GM21717 (cell line): ENCODE data around the gene DIPK1B.

Source experiments
- ATAC-seq: cut with Tn5 transposase; IDR thresholded peaks from one replicate; pipeline ENCODE4 v1.9.1; 2021; ENCODE audit warnings: mild to moderate bottlenecking, moderate library complexity; ENCODE audit not compliant: unreplicated experiment

Gene DIPK1B

GRCh38 chr9:136686534-136686793 lies 25.9 kb upstream of the DIPK1B start:
- ATAC-seq, result no peak

DNA sequence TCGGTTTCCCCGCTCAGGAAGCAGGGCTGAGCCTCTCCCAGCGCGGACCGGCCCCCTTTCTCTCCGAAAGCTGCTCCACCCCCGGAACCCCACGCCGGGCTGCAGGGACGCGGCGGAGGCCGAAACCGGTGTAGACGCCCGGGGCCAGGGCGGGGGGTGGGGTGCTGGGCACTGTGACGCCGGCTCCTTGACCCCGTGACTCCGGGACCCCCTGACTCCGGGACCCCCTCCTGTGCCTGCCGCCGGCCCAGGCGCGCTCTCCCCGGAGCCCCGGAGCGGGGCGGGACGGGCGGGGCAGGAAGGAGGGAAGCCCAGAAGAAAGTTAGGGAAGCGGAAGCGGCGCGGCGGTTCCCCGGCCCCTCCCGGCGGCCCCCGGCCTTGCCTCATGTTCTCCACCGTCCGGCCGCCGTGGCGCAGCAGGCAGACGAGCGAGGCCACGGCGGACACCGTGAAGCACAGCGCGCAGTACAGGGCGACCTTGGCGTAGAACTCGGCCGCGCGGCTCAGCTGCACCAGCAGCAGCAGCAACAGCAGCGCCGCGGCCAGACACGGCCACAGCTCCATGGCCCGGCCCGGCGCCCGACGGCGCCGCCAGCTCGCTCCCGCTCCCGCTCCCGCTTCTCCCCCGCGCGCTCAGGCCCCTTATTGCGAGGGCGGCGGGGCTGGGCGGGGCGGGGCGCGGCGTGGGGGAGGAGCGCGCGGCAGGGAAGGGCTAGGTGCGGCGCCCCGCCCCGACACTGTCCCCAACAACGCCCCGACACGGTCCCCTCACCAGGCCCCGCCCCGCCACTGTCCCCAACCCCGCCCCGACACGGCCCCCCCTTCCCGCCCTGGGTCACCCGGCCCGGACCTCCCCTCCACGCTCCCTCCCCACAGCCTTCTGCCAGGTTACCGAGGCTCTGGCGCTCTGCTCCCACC lies 25.3 kb upstream of the DIPK1B start, which contains the start of gene AGPAT2:
TSS of gene AGPAT2 (minus strand) at position 664 of the 918 bp plus-strand sequence. CDS start at position 564, 100 bp downstream.
- no peak for ATAC-seq

GRCh38 chr9:136687721-136688223 lies 24.6 kb upstream of the DIPK1B start:
- no peak for ATAC-seq

DNA sequence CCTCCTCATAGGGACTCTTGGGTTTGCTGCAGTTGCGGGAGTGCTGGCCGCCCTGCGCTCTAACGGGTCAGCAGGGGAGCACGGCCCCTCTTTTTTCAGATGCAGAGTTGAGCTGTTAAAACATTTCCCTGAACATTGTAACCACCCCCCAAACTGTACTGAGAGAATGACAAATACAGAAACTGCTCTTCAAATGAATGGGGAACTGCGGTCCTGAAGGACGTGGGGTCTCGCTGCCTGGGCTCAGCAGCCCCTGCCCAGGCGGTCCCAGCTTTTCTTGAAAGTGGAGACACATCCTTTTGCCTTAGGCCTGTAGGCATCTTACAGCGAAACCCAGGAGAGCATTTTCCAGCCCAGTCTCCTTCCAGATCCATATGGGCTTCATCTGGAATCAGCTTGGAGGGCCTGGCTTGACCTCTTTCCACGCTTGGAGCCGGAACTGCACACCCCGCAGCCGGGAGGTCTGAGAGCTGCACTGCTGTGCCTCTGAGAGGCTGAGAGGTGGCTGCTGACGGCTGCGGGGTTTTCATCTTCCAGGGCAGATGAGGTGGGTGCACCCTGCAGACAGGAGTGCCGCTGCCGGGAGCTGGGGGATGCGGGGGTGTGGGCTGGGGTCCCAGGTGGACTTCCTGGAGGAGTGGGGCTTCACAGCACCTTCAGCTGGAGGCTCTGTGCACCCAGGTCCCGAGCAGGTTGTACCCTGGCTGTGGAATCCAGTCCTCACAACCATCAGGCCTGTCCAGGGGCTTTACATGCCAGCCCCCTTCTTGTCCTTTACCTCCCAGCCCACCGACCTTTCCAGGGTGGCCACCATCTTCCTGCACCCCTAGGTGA lies 23.9 kb upstream of the DIPK1B start:
- ATAC-seq, result no peak

DNA sequence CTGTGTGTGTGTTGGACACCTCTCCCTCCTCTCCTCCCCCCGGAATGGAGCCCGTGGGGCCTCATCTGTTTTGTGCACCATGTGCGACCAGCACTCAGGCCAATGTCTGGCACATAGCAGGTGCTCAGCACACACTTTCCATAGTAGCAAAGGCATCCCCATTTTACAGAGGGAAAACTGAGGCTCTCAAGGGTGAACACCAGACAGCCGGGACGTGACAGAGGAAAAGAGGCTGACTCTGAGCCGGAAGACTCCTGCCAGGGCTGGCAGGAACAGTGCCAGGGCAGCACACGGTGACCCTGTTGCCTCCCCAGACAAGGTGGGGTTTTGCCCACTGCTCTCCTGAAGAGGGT lies 23.3 kb upstream of the DIPK1B start:
- no peak for ATAC-seq

- no peak for ATAC-seq
Measured at GRCh38 chr9:136690104-136690805, 22.1 kb upstream of the DIPK1B start.

DNA sequence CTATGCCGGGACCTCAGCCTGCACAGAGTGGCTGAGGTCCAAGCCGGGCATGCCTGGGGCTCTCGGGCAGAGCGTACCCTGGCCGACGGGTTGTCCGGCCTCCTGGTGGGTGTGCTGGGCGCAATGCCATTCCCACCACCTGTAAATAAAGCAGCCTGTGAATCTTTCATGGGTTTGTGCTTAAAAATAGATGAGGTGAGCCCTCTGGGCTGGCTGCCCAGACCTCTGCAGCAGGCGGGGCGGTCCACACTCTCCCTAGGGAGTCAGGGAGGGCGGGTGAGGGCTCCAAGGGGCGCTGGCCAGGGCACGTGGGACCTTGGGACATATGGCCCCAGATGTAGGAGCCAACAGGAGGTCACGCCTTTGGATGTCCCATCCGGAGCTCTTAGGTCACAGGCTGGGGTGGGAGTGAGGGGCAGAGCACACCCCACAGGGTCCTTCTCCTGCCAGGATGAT lies 21.5 kb upstream of the DIPK1B start:
- ATAC-seq, result no peak

DNA sequence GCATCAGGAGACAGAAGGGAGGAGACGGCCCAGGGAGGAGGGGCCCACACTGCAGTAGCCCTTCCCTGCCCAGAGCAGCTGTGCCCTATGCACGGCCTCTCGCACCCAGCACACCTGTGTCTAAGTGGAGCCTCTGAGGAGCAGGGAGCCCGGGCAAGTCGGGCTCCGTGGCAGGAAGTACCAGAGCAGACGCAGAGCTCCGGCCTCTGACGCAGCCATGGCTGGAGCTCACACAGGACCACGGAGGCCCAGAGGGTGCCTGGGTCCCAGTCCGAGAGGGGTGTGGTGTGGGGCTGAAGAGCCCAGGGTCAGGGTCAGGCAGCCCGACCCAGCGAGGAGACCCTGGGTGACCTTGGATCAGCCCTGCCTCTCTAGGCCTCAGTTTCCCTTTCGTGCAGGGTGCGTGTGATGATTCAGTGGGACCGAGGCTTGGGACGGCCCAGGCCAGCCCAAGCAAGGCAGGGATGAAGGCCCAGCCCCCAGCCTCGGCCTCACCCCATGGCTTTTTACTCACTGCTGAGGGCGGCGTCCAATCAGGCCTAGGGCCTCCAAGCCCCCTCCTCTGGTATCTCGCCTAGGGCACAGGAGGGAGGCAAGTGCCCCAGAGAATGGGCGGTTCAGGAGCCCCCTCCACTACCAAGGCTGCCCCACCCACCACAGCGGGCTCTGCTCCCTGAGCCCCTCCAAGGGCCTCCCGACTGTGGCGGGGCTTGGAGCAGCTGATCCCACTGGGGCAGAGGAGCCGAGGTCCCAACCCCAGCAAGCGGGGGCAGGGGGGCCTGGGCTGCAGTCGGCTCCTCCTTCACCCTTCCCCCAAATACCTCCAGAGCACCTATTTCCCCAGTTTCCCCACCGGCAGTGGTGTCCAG lies 20.8 kb upstream of the DIPK1B start:
- ATAC-seq, result no peak

DNA sequence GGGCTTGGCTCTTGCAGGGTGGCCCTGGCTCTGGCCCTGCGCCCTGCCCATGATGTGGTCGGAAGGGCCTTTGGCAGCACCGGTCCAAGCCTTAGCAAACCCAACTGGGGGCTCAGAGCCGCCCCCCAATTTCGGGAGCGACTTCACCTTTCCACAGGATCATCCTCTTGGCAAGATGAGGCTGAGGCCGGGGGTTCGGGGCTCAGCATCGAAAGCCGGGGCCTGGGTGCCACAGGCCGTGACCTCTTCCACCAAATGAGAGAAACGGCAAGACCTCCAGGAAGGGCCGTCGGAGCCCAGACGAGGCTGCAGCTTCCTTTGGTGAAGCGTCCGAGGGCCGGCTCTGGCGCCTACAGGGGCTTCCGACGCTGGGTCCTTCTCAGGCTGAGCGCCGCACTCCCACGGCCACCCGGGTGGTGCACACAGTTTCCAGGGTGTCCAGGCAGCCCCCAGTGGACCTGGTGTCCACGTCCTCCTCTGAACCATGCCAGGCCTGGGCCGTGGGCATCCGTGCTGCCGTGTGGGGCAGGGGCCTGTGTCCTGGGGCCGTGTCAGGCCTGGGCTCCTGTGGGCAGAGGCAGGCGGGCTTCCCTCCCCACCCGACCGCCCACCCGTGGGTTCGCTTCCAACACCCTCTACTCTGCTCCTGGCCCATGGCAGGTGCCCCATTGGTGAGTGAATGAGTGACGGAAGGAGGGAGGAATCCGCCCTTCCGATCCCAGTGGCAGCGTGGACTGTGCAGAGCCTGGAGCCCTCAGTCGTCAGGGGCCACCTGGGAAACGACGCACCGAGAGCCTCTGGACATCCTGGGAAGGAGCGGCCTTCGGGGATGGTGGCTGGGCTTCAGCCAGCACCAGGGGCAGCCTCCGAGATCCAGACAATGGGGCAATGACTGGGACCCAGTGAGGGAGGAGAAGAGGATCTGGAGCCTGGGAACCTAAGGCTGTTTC lies 19.9 kb upstream of the DIPK1B start:
- ATAC-seq, result no peak

- ATAC-seq, result no peak
Measured at GRCh38 chr9:136693135-136693489, 19.3 kb upstream of the DIPK1B start.

GRCh38 chr9:136693490-136694162 lies 18.7 kb upstream of the DIPK1B start:
- ATAC-seq, result no peak

GRCh38 chr9:136694163-136694871 lies 18.1 kb upstream of the DIPK1B start:
- no peak for ATAC-seq

DNA sequence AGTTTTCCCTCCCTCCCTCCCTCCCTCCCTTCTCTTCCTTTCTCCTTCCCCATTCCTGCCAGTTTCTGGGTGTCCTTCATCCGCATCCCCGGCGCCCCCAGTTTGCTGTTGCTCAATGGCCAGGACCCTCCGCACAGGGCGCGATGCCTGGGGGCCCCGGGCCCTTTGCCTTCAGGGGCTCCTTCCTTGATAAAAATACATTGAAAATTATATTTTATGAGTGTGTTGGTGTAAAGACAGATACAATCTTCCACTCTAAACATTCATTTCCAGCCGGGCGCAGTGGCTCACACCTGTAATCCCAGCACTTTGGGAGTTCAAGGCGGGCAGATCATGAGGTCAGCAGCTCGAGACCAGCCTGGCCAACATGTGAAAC lies 17.5 kb upstream of the DIPK1B start:
- no peak for ATAC-seq

DNA sequence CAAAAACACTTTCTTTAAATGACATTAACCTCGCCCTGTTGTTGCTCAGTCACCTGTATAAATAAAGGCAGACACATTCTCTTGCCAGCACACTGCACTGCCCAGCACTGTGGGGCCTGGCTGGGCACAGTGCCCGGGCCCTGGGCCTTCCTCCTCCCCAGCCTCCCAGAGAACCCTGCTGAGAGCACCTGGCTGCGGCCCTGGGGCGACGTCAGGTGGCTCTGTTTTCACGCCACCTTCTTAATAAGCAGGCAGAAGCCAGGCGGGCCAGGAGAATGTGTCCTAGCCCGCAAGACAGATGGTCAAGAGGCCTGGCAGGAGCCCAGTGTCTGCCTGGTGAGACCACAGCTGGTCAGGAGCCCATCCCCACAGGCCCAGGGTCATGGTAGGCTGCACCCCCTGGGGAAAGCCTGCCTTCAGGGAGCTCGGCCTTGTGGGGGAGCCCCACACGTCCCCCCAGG lies 16.9 kb upstream of the DIPK1B start:
- no peak for ATAC-seq

DNA sequence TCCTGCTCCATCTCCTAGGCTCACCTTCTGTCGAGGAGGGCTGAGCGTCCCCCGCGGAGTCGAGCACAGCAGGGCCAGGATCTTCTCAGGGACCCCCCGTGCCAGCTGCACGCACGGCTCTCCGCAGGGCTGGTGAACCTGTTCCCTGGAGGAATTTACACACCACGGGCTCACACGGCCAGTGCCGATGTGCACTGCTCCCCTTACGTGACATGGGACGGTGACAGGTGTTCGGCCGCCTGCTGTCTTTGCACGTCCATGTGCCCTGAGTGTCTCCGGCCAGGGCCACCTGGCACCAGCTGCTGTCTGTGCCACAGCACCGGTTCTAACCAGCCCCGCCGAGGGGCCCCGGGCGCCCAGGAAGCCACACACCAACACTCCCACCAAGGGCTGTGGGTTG lies 16.4 kb upstream of the DIPK1B start:
- no peak for ATAC-seq

- ATAC-seq, result no peak
Measured at GRCh38 chr9:136696502-136696901, 15.9 kb upstream of the DIPK1B start.

DNA sequence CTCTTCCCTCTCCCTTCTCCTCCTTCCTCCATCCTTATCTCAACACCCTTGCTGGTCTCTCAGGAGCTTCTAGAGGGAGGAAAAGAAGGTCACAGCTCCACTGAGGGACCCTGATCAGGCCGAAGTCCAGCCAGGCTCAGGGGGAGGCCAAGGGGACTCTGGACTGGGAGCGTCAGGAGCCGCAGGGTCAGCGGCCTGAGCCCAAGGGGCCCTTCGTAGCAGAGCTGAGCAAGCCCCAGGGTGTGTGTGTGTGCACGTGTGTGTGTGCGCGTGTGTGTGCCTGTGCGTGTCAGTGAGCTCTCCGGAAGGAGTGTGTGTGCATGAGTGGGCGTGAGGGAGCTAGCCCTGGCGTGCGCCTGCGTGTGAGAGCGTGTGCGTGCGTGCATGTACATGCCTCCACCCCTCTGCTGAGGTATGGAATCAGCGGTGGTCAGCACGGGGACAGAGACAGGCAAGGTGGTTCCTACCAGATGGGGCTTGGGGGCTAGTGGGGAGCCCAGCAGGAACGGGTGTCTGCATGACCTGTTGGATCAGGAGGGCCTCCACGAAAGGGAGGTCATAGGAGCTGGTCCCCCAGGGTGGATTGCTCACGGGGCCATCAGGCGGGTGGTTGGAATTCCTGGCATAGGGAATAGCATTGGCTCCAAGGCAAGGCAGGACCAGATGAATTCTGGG lies 15.1 kb upstream of the DIPK1B start:
- no peak for ATAC-seq
